Naive thymus-derived CD4-positive, alpha-beta T cell (primary cell): ENCODE measurements around the gene TNP2. TPM values are rescaled to one million over a fixed set of nuclear protein-coding genes. Genes with fewer than 3 reads are reported as not detected.

ENCODE experiments used
- ATAC-seq: fragments of 150-1000 bp; cut with Tn5 transposase; 2 replicates; pipeline ENCODE4 v1.10.0; 2021; ENCODE audit warnings: mild to moderate bottlenecking, moderate library complexity
- CTCF ChIA-PET: fragments of 350-600 bp; sonication (Branson Sonifier 250); formaldehyde crosslinking; loops from one replicate; lab custom pipeline; 2021; ENCODE audit warnings: antibody characterized with exemption; lab: Charles Lee
- POLR2A ChIA-PET: fragments of 350-600 bp; sonication (Branson Sonifier 250); formaldehyde crosslinking; loops from one replicate; lab custom pipeline; 2021; ENCODE audit warnings: antibody characterized with exemption, inconsistent platforms; lab: Charles Lee
- DNase-seq, 9 donors: peaks; one replicate each; pipeline versions ENCODE4 v3.0.0 to v3.0.0-alpha.2; 2020 to 2022; ENCODE audit warnings: mixed read lengths in 1 of 9
- H3K27ac ChIP-seq: one replicate; pipeline ENCODE4 v1.7.0; 2013; ENCODE audit warnings: mild to moderate bottlenecking, low read depth, low read length, moderate library complexity
- H3K27me3 ChIP-seq, 2 donors: one replicate each; pipeline ENCODE4 v1.7.0; 2013; ENCODE audit warnings: low read length in 2 of 2, mild to moderate bottlenecking in 2 of 2, moderate library complexity in 2 of 2; ENCODE audit not compliant: control insufficient read depth in 2 of 2, insufficient read depth in 2 of 2
- H3K36me3 ChIP-seq, 3 experiments: 1 replicate in 2 of 3; 2 replicates in 1 of 3; pipeline ENCODE4 v1.7.0; 2013; ENCODE audit warnings: low read length in 3 of 3, mild to moderate bottlenecking in 3 of 3, moderate library complexity in 1 of 3; ENCODE audit not compliant: insufficient read depth in 3 of 3, control insufficient read depth in 2 of 3
- H3K4me1 ChIP-seq, 2 donors: one replicate each; pipeline ENCODE4 v1.7.0; 2013; ENCODE audit warnings: low read length in 2 of 2, mild to moderate bottlenecking in 2 of 2, moderate library complexity in 1 of 2; ENCODE audit not compliant: control insufficient read depth in 2 of 2, insufficient read depth in 2 of 2
- H3K4me3 ChIP-seq: 2 replicates; pipeline ENCODE4 v1.7.0; 2013; ENCODE audit warnings: mild to moderate bottlenecking, low read length
- H3K9me3 ChIP-seq, 3 experiments: 1 replicate in 2 of 3; 2 replicates in 1 of 3; pipeline ENCODE4 v1.7.0; 2013; ENCODE audit warnings: low read length in 3 of 3; ENCODE audit not compliant: control insufficient read depth in 2 of 3
- H3K27ac Mint-ChIP-seq, 9 donors: one replicate each; pipeline ENCODE4 v1.8.0; 2020 to 2022; ENCODE audit warnings: mixed read lengths in 9 of 9, mild to moderate bottlenecking in 8 of 9, moderate library complexity in 5 of 9, inconsistent platforms in 2 of 9
- H3K27me3 Mint-ChIP-seq, 5 donors: one replicate each; pipeline ENCODE4 v1.8.0; 2021 to 2022; ENCODE audit warnings: mixed read lengths in 5 of 5, mild to moderate bottlenecking in 1 of 5
- H3K36me3 Mint-ChIP-seq, 5 donors: one replicate each; pipeline ENCODE4 v1.8.0; 2020 to 2022; ENCODE audit warnings: mixed read lengths in 5 of 5, mild to moderate bottlenecking in 3 of 5, inconsistent platforms in 1 of 5
- H3K4me1 Mint-ChIP-seq, 7 donors: one replicate each; pipeline ENCODE4 v1.8.0; 2020 to 2022; ENCODE audit warnings: mixed read lengths in 7 of 7, mild to moderate bottlenecking in 3 of 7, inconsistent platforms in 1 of 7
- H3K4me3 Mint-ChIP-seq, 10 donors: one replicate each; pipeline ENCODE4 v1.8.0; 2020 to 2022; ENCODE audit warnings: mild to moderate bottlenecking in 10 of 10, mixed read lengths in 10 of 10, moderate library complexity in 6 of 10, inconsistent platforms in 2 of 10
- H3K9me3 Mint-ChIP-seq, 11 donors: one replicate each; pipeline ENCODE4 v1.8.0; 2020 to 2022; ENCODE audit warnings: mixed read lengths in 11 of 11, mild to moderate bottlenecking in 4 of 11, inconsistent platforms in 1 of 11, moderate library complexity in 1 of 11
- intact Hi-C, 2 donors: fragments of 100-400 bp; cut with micrococcal nuclease; formaldehyde crosslinking; loops; one replicate each; pipeline ENCODE4 v1.15.1; 2023
- polyA plus RNA-seq, 2 donors: library from polyadenylated mRNA; unstranded; fragments of 300-500 nt; fragmentation: Illumina TruSeq; gene quantifications; one replicate each; pipeline ENCODE4 v1.2.3, GENCODE V29; 2021
- total RNA-seq, 6 experiments: library from RNA in 5 of 6; stranded (reverse) in 5 of 6; gene quantifications; 1 replicate in 5 of 6; 2 replicates in 1 of 6; pipeline ENCODE4 v1.2.3 and lab custom pipeline; 2021 to 2026

The TNP2 gene
- total and polyA plus RNA-seq, 7 experiments from 2014 or later: not detected

- no peak overlapping the region for H3K4me3 ChIP-seq
- H3K36me3 ChIP-seq: peaks cover 0 to 8% (median 0%) of the 10 kb centered on the region in 3 experiments
- peaks cover 0 to 4% (median 0%) of the 10 kb centered on the region in 5 donors for H3K27me3 Mint-ChIP-seq
- peak overlapping the region in 4 of 10 donors; percentile 32 to 91 (median 65) for H3K4me3 Mint-ChIP-seq
- intact Hi-C loops: loop anchor here (5.0 to 10.0 kb wide), 9 partner anchors 205 to 1542 kb away; partner anchors contain the start of genes CPPED1 (in 1 of the 2), GSPT1 (in 1 of the 2), LITAF (in 1 of the 2) and NUBP1 (in 1 of the 2)
- no peaks in the 10 kb centered on the region for H3K27me3 ChIP-seq
- no peak overlapping the region for H3K27ac ChIP-seq
- peaks cover 33 to 46% of the 10 kb centered on the region in 2 donors for H3K4me1 ChIP-seq
- peaks cover 0 to 4% (median 0%) of the 10 kb centered on the region in 5 donors for H3K36me3 Mint-ChIP-seq
- H3K9me3 Mint-ChIP-seq: peaks cover 0 to 2% (median 0%) of the 10 kb centered on the region in 11 donors
- DNase-seq (no peak), ATAC-seq (no peak)
- CTCF ChIA-PET: interaction anchor here (0.6 to 6.0 kb wide), 4 partner anchors 38 to 290 kb away, joined by 3 to 29 read pairs (median 10); no protein-coding TSS in a partner anchor
- H3K4me1 Mint-ChIP-seq: peaks cover 21 to 67% (median 56%) of the 10 kb centered on the region in 7 donors
- H3K27ac Mint-ChIP-seq: peak overlapping the region; percentile 48 to 96 (median 80)
- POLR2A ChIA-PET: interaction anchor here (0.8 to 8.2 kb wide), 4 partner anchors 31 to 284 kb away, joined by 3 to 244 read pairs (median 4); no protein-coding TSS in a partner anchor
- H3K9me3 ChIP-seq: no peaks in the 10 kb centered on the region
Measured at GRCh38 chr16:11259655-11260595, 9.2 kb downstream of the TNP2 start.

- ATAC-seq: peak; percentile 4
- H3K27me3 Mint-ChIP-seq: peaks cover 0 to 4% (median 0%) of the 10 kb centered on the region in 5 donors
- intact Hi-C loops: loop anchor here (1.0 to 10.0 kb wide), 13 partner anchors 38 to 1543 kb away; partner anchors contain the start of genes CPPED1 (in 1 of the 2), GSPT1 (in 1 of the 2), LITAF (in 1 of the 2) and NUBP1 (in 1 of the 2)
- peak in 7 of 9 donors; percentile 43 to 72 (median 63) for DNase-seq
- peaks cover 0 to 2% (median 0%) of the 10 kb centered on the region in 11 donors for H3K9me3 Mint-ChIP-seq
- Histone ChIP-seq H3K27me3 (no peaks in the 10 kb centered on the region), H3K36me3 (peaks cover 0 to 8% (median 0%) of the 10 kb centered on the region in 3 experiments), H3K4me3 (peak overlapping the region; percentile 22), H3K27ac (peak overlapping the region; percentile 57), H3K4me1 (peaks cover 34 to 38% of the 10 kb centered on the region in 2 donors), H3K9me3 (no peaks in the 10 kb centered on the region)
- peaks cover 16 to 57% (median 49%) of the 10 kb centered on the region in 7 donors for H3K4me1 Mint-ChIP-seq
- peak overlapping the region; percentile 76 to 96 (median 86) for H3K27ac Mint-ChIP-seq
- ChIA-PET POLR2A (interaction anchor here (0.6 to 8.2 kb wide), 9 partner anchors 10 to 466 kb away, joined by 3 to 244 read pairs (median 4); partner anchors contain the start of gene TNP2), CTCF (interaction anchor here (0.9 to 6.0 kb wide), 5 partner anchors 19 to 289 kb away, joined by 3 to 29 read pairs (median 5); no protein-coding TSS in a partner anchor)
- H3K36me3 Mint-ChIP-seq: peaks cover 0 to 11% (median 0%) of the 10 kb centered on the region in 5 donors
- peak overlapping the region; percentile 59 to 95 (median 76) for H3K4me3 Mint-ChIP-seq
Measured at GRCh38 chr16:11258553-11259492, 10.3 kb downstream of the TNP2 start.

- Histone ChIP-seq H3K27ac (peak overlapping the region; percentile 97), H3K4me3 (peak overlapping the region; percentile 85), H3K9me3 (no peaks in the 10 kb centered on the region), H3K4me1 (peaks cover 39 to 40% of the 10 kb centered on the region in 2 donors), H3K36me3 (peaks cover 0 to 8% (median 6%) of the 10 kb centered on the region in 3 experiments), H3K27me3 (no peaks in the 10 kb centered on the region)
- ATAC-seq (peak; percentile 28), DNase-seq (peak in 8 of 9 donors; percentile 26 to 64 (median 40))
- Mint-ChIP-seq H3K4me1 (peaks cover 12 to 54% (median 50%) of the 10 kb centered on the region in 7 donors), H3K27me3 (peaks cover 0 to 4% (median 0%) of the 10 kb centered on the region in 5 donors), H3K4me3 (peak overlapping the region; percentile 91 to 98 (median 94)), H3K27ac (peak overlapping the region; percentile 88 to 97 (median 94)), H3K36me3 (peaks cover 0 to 26% (median 4%) of the 10 kb centered on the region in 5 donors), H3K9me3 (peaks cover 0 to 2% (median 0%) of the 10 kb centered on the region in 11 donors)
- intact Hi-C loops: loop anchor here (1.0 to 10.0 kb wide), 14 partner anchors 40 to 1545 kb away; partner anchors contain the start of genes ZC3H7A (in 2 of the 2), CPPED1 (in 1 of the 2), GSPT1 (in 1 of the 2) and LITAF (in 1 of the 2)
- ChIA-PET POLR2A (interaction anchor here (0.6 to 8.2 kb wide), 15 partner anchors 7 to 946 kb away, joined by 3 to 244 read pairs (median 7); no protein-coding TSS in a partner anchor), CTCF (interaction anchor here (0.6 to 6.0 kb wide), 10 partner anchors 24 to 294 kb away, joined by 3 to 31 read pairs (median 6); no protein-coding TSS in a partner anchor)
Measured at GRCh38 chr16:11257131-11257938, 11.8 kb downstream of the TNP2 start.

- peak in 2 of 9 donors; percentile 12 to 68 for DNase-seq
- POLR2A ChIA-PET: interaction anchor here (0.9 to 8.2 kb wide), 32 partner anchors 8 to 411 kb away, joined by 3 to 244 read pairs (median 6); partner anchors contain the start of genes CLEC16A and TNP2
- peaks cover 17 to 60% (median 56%) of the 10 kb centered on the region in 7 donors for H3K4me1 Mint-ChIP-seq
Measured at GRCh38 chr16:11256661-11257130, 12.4 kb downstream of the TNP2 start.

More at GRCh38 chr16:11256661-11257130, 12.4 kb downstream of the TNP2 start:
- Histone ChIP-seq H3K36me3 (peaks cover 0 to 8% (median 6%) of the 10 kb centered on the region in 3 experiments), H3K4me1 (peaks cover 45 to 46% of the 10 kb centered on the region in 2 donors), H3K4me3 (peak overlapping the region; percentile 85), H3K27me3 (no peaks in the 10 kb centered on the region), H3K9me3 (no peaks in the 10 kb centered on the region), H3K27ac (peak overlapping the region; percentile 97)
- no peak for ATAC-seq
- intact Hi-C loops: loop anchor here (1.0 to 10.0 kb wide), 17 partner anchors 41 to 1546 kb away; partner anchors contain the start of genes ZC3H7A (in 2 of the 2), CPPED1 (in 1 of the 2), DEXI (in 1 of the 2) and GSPT1 (in 1 of the 2)
- H3K27ac Mint-ChIP-seq: peak overlapping the region; percentile 88 to 97 (median 96)
- peak overlapping the region; percentile 91 to 98 (median 94) for H3K4me3 Mint-ChIP-seq
- peaks cover 0 to 33% (median 4%) of the 10 kb centered on the region in 5 donors for H3K36me3 Mint-ChIP-seq
- peaks cover 0 to 4% (median 0%) of the 10 kb centered on the region in 5 donors for H3K27me3 Mint-ChIP-seq
- H3K9me3 Mint-ChIP-seq: peaks cover 0 to 2% (median 0%) of the 10 kb centered on the region in 11 donors
- CTCF ChIA-PET: interaction anchor here (0.6 to 6.0 kb wide), 13 partner anchors 21 to 293 kb away, joined by 3 to 31 read pairs (median 5); no protein-coding TSS in a partner anchor
